ENCODE data around the gene KDELR1. TPM values are rescaled to one million over a fixed set of nuclear protein-coding genes. Genes with fewer than 3 reads are reported as not detected.

KDELR1 gene
- total RNA-seq, 1 experiment from 2014 or later: 200 TPM

GRCh38 chr19:48354332-48354992, 36.9 kb downstream of the KDELR1 start:
- TF ChIP-seq, protein P1, sequence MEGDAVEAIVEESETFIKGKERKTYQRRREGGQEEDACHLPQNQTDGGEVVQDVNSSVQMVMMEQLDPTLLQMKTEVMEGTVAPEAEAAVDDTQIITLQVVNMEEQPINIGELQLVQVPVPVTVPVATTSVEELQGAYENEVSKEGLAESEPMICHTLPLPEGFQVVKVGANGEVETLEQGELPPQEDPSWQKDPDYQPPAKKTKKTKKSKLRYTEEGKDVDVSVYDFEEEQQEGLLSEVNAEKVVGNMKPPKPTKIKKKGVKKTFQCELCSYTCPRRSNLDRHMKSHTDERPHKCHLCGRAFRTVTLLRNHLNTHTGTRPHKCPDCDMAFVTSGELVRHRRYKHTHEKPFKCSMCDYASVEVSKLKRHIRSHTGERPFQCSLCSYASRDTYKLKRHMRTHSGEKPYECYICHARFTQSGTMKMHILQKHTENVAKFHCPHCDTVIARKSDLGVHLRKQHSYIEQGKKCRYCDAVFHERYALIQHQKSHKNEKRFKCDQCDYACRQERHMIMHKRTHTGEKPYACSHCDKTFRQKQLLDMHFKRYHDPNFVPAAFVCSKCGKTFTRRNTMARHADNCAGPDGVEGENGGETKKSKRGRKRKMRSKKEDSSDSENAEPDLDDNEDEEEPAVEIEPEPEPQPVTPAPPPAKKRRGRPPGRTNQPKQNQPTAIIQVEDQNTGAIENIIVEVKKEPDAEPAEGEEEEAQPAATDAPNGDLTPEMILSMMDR (conservative IDR thresholded peaks at IDR 0.05; ENCODE audit: low read depth, low read length): no peak
- TF ChIP-seq EZH2 (IDR thresholded peaks at IDR 0.05; ENCODE audit: borderline replicate concordance, low read depth, low read length, poor library complexity, severe bottlenecking): no peak
- Histone ChIP-seq H3K27me3 (replicated peaks; ENCODE audit: insufficient read depth, low read depth, low read length, poor library complexity) (no peaks in the 10 kb centered on the region), H3K4me1 (ENCODE audit: insufficient read depth, low read length, poor library complexity, severe bottlenecking) (no peaks in the 10 kb centered on the region), H3K36me3 (ENCODE audit: insufficient read depth, low read length, poor library complexity, severe bottlenecking) (no peaks in the 10 kb centered on the region), H3K9me3 (ENCODE audit: low read depth, low read length, poor library complexity, severe bottlenecking) (no peaks in the 10 kb centered on the region), H3K27ac (ENCODE audit: low read depth, low read length, poor library complexity, severe bottlenecking) (no peak overlapping the region), H3K4me3 (ENCODE audit: low read depth, low read length, poor library complexity, severe bottlenecking) (no peak overlapping the region)
- ChIA-PET CTCF (interaction anchor here (0.6 kb wide), 1 partner anchor 17 kb away, joined by 4 read pairs; no protein-coding TSS in a partner anchor), POLR2A (ENCODE audit: low non-redundant PET) (no interaction called here)
- BruUV-seq (replicated peaks): no TSS peak
- intact Hi-C loops (cut with micrococcal nuclease; ENCODE audit: unreplicated experiment): no loop called here
- no peak for DNase-seq (ENCODE audit: low spot score)

DNA sequence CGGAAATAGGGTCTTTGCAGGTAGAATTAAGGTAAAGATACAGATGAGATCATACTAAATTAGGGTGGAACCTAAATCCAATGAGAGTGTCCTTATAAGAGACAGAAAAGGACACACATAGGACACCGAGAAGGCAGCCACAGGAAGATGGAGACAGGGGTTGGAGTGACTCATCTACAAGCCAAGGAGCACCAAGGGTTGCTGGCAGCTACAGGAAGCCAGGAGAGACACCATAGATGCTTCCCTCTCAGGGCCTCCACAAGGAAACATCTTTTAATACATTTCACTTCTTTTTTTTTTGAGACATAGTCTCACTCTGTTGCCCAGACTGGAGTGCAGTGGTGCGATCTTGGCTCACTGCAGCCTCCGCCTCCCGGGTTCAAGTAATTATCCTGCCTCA, 37.7 kb downstream of the KDELR1 start:
- H3K9me3 ChIP-seq (ENCODE audit: low read depth, low read length, poor library complexity, severe bottlenecking): no peaks in the 10 kb centered on the region
- no peak overlapping the region for H3K4me3 ChIP-seq (ENCODE audit: low read depth, low read length, poor library complexity, severe bottlenecking)
- H3K27me3 ChIP-seq (replicated peaks; ENCODE audit: insufficient read depth, low read depth, low read length, poor library complexity): no peaks in the 10 kb centered on the region
- ChIA-PET CTCF (no interaction called here), POLR2A (ENCODE audit: low non-redundant PET) (no interaction called here)
- H3K36me3 ChIP-seq (ENCODE audit: insufficient read depth, low read length, poor library complexity, severe bottlenecking): no peaks in the 10 kb centered on the region
- DNase-seq (ENCODE audit: low spot score): no peak
- no peak overlapping the region for H3K27ac ChIP-seq (ENCODE audit: low read depth, low read length, poor library complexity, severe bottlenecking)
- no peak for TF ChIP-seq EZH2 (IDR thresholded peaks at IDR 0.05; ENCODE audit: borderline replicate concordance, low read depth, low read length, poor library complexity, severe bottlenecking)
- TF ChIP-seq, protein P1 (conservative IDR thresholded peaks at IDR 0.05; ENCODE audit: low read depth, low read length): no peak
- intact Hi-C loops (cut with micrococcal nuclease; ENCODE audit: unreplicated experiment): no loop called here
- no TSS peak for BruUV-seq (replicated peaks)
- H3K4me1 ChIP-seq (ENCODE audit: insufficient read depth, low read length, poor library complexity, severe bottlenecking): no peaks in the 10 kb centered on the region

- TF ChIP-seq, protein P1 (conservative IDR thresholded peaks at IDR 0.05; ENCODE audit: low read depth, low read length): peak; percentile 92
- no peak for TF ChIP-seq EZH2 (IDR thresholded peaks at IDR 0.05; ENCODE audit: borderline replicate concordance, low read depth, low read length, poor library complexity, severe bottlenecking)
- no TSS peak for BruUV-seq (replicated peaks)
- DNase-seq (ENCODE audit: low spot score): peak; percentile 76
- Histone ChIP-seq H3K9me3 (ENCODE audit: low read depth, low read length, poor library complexity, severe bottlenecking) (no peaks in the 10 kb centered on the region), H3K4me1 (ENCODE audit: insufficient read depth, low read length, poor library complexity, severe bottlenecking) (no peaks in the 10 kb centered on the region), H3K36me3 (ENCODE audit: insufficient read depth, low read length, poor library complexity, severe bottlenecking) (no peaks in the 10 kb centered on the region), H3K27ac (ENCODE audit: low read depth, low read length, poor library complexity, severe bottlenecking) (no peak overlapping the region), H3K27me3 (replicated peaks; ENCODE audit: insufficient read depth, low read depth, low read length, poor library complexity) (no peaks in the 10 kb centered on the region), H3K4me3 (ENCODE audit: low read depth, low read length, poor library complexity, severe bottlenecking) (no peak overlapping the region)
- CTCF ChIA-PET: interaction anchor here (0.6 to 1.4 kb wide), 8 partner anchors 11 to 232 kb away, joined by 3 to 11 read pairs (median 3); partner anchors contain the start of genes SYNGR4 and TMEM143
- intact Hi-C loops (cut with micrococcal nuclease; ENCODE audit: unreplicated experiment): no loop called here
- POLR2A ChIA-PET (ENCODE audit: low non-redundant PET): no interaction called here
These were observed 40.0 kb downstream of the KDELR1 start for GRCh38 chr19:48351341-48351752.
